22Rv1 (cell line): ENCODE measurements around the gene SMYD4.

Source experiments
- CTCF ChIP-seq: fragments of 450-650 bp; IDR thresholded peaks from 2 replicates; pipeline ENCODE4 v1.5.1; 2017; ENCODE audit warnings: mild to moderate bottlenecking
- ZFX ChIP-seq: fragments of 450-650 bp; IDR thresholded peaks from 2 replicates; pipeline ENCODE4 v1.6.1; 2017; ENCODE audit warnings: antibody characterized with exemption, borderline replicate concordance

- TF ChIP-seq CTCF (no peak), ZFX (no peak)
Observed at GRCh38 chr17:1789936-1790335, 39.8 kb downstream of the SMYD4 start.
